Activated gamma-delta T cell treated with Interleukin-2 at 50 U/mL for 16 hours (primary cell): Measurements from ENCODE around the gene CHAF1B.

Experiments used
- DNase-seq: peaks from one replicate; pipeline ENCODE4 v3.0.0-alpha.2; 2020

CHAF1B gene

DNA sequence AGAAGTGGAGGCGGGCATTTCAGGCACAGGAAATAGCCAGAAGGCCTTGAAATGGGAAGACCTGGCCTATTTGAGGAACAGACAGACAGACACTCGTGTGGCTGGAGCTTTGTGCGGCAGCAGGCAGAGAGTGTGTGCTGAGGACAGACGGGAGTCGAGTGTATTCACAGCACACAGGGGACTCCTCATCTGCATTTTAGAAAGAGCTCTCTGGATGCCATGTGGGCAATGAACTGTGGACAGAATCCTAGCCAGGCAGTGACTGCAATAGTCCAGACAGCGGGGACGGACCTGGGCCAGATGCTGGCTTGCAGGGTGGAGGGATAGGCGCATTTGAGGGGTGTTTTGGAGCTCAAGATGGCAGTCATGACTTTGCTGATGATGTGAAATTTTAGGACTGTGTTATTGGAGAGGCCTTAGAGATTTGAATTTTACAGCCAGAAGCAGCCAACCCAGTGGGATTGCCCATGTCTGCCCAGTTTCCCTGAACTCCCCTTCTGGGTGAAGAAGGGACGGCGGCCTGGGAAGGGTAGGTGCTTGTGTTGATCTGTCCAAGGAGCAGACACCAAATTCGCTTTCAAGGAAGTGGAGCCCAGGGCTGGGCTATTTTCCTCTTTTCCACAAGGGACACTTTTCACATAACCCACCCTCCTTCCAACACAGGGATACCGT is 43.7 kb downstream of the CHAF1B start:
- DNase-seq, result no peak

DNA sequence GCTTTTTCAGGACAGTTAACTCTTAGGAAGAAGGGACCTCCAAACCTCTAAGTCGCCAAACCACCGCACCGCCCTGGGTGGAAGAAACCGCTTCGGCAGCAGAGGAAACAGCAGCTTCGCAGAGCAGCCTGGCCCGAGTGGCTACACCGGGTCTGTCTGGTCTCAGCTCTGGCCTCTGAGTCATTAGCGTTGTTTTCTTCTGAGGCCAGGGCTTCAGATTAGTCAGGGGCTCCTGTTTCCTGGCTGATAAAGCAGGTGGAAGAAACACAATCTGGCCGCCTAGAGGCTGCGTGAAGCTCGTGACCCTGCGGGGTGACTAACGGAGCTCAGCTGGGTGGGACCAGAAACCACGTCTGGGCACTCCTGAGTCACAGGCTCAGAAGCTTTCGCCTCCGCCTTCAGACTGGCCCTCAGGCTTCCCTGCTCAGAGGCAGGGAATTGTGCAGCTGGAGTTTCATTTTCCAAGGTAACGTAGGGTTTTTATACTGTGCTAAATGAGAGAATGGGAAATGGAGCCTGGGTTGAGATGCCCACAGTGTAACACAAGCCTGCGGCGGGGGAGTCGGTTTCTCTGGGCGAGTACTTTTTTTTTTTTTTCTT is 44.9 kb downstream of the CHAF1B start:
- DNase-seq, result peak; percentile 74

DNA sequence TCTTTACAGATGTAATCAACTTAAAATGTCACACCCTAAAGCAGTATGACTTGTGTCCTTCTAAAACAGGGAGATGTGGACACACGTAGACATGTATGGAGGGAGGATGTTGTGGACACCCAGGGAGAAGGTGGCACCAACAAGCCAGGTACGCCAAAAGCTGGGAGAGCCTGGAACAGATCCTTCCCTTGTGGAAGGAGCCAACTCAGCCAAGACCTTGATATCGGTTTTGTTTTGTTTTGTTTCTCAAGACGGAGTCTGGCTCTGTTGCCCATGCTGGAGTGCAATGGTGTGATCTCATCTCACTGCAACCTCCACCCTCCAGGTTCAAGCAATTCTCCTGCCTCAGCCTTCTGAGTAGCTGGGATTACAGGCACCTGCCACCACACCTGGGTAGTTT is 45.6 kb downstream of the CHAF1B start:
- no peak for DNase-seq

DNA sequence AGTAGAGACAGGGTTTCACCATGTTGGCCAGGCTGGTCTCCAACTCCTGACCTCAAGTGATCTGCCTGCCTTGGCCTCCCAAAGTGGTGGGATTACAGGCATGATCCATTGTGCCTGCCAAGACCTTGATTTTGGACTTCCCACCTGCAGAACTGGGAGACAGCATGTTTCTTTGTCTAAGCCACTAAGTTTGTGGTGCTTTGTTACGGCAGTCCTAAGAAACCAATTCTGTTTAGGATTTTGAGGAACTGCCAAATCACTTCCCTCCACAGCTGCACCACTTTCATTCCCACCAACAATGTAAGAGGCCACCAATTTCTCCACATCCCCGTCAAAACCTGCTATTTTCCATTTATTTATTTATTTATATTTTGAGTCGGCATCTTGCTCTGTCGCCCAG is 46.1 kb downstream of the CHAF1B start:
- DNase-seq, result no peak

DNA sequence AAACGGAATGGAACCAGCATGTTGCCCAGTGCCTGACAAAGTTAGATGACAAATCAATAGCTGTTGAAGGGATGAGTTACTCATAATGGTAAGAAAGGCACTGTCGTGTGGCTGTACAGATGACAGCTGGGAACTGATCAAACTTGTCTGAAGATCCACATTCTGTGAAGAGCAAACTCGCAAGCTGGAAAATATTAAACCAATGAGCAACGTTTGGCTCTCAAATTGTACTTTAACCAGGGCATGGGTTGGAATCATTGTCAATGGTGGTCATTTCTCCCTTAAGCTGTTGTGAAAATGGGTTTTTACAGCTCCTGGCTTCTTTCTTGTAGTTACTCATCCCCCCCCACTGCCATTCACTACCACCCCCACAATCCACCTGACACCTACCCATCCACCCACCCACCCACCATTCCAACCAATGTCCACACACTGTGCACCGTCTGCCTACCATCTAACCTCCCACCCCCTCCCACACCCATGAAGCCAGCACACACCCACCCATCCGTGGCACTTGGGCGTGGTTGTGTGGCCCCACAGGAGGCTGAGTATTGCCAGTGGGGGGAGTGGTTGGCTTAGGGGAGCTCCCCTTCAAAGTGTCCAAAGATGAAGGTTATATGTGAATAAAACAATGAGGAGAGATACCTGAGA is 48.0 kb downstream of the CHAF1B start:
- no peak for DNase-seq

DNA sequence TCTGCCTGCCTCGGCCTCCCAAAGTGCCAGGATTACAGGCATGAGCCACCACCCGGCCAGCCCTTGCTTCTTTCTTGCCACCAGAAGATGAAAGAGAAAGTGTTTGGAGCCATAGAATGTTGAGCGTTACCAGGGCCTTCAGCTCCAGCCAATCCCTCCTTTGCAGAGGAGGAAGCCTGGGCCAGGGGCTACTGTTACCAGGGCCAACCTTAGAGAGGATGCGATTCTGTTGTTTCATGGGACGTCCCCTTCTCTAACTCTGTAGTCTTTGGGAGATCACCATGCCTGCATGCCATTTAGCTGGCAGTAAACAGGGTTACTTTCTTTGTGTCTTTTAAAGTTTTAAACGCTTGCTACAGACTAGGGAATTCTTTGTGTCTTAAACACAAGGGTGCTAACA is 49.0 kb downstream of the CHAF1B start:
- DNase-seq, result no peak

DNA sequence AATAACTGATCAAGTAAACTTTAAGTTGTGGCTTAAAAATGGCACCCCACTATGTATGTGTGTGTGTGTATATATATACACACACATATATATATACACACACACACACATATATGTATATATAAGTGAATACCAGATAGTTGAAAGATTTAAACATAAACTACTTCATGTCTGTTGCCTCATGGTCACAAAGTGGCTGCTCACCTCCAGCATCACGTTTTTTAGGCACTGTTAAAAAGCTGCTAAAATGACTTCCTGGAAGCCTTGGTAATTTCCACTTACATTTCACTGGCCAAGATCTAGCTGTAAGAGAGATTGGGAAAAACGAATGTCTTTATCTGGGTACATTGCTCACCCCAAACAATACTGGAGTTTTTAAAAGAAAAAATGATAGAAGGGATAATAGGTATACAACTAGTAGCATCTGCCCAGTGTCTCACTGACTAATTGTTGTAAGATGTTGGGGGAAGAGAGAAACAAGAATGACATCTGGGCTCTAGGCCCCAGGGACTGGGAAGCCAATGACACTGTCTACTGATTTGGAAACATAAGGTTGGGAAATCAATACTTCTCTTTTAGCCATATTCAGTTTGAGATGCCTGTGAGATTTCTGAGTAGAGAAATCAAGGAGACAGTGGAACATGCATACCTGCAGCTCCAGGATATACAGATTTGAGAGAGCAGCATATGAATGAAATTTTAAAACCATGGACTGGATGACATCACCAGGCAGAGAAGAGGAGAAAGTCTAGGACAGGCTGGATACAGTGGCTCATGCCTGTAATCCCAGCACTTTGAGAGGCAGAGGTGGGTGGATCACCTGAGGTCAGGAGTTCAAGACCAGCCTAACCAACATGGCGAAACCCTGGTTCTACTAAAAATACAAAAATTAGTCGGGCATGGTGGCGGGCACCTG is 51.9 kb downstream of the CHAF1B start:
- no peak for DNase-seq

DNA sequence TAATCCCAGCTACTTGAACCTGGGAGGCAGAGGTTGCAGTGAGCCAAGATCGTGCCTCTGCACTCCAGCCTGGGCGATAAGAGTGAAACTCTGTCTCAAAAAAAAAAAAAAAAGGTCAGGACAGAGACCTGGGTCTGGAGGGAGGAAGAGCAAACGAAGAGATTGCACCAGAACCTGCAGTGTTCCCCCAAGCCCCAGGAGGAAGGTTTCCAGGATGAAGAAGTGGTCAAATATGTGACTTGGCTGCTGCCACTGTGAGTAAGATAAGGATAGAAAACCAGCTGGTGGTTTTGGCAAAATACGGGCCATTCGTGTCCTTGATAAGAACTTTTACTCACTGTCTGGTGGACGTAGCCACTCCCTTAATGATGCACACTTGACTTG is 52.5 kb downstream of the CHAF1B start:
- no peak for DNase-seq

DNA sequence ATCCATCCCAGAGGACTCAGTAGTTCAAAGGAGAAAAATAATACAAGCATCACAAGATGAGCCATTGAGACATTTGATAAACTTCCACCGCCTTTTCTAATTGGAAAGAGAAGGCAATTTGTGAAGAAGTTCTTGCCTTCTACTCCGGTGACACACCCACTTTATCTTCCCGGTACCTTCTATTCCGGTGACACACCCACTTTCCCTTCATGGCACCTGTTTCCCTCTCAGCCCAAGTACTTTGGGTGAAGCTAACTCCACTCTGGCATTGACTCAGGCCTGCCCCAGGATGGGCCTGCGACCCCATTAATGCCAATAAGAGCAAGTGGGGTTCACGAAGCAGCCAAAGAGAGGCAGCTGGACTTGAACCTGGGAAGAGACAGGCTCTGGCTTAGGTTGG is 56.5 kb downstream of the CHAF1B start:
- no peak for DNase-seq

DNA sequence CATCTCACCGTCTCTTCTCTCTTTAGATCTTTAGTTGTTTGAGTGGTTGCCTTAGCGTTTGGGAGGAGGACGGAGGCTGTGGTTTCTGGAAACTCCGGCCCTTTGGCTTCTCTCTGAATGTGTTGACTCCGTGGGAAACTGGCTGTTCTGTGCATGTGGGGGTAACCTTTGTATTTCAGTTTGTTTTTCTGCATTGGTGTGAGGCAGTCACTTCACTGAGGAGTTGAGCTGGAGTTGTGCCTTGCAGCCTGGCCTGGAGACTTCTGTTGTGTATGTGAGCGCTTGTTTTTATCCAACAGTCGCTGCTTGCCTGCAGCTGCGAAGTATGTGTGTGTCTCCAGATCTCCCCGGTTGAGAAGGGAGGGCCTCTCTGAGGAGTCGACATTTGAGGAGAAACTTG is 61.1 kb downstream of the CHAF1B start:
- no peak for DNase-seq

DNA sequence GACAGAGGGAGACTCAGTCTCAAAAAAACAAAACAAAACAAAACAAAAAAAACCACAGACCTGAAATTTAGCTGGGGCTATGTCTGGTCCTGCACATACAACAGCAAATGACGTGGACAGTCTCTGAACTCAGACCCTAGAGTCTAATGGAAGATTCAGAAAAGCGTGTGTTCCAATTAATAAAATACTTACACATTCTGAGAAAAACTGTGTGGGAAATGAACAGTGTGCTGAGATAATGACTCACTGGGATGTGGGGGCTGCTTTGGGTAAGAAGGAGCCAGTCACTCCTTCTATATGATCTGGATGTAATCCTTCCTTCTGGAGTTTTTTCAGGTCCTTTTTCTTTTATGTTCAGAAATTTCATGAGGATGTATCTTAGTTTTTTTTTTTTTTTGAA is 65.3 kb downstream of the CHAF1B start:
- no peak for DNase-seq

DNA sequence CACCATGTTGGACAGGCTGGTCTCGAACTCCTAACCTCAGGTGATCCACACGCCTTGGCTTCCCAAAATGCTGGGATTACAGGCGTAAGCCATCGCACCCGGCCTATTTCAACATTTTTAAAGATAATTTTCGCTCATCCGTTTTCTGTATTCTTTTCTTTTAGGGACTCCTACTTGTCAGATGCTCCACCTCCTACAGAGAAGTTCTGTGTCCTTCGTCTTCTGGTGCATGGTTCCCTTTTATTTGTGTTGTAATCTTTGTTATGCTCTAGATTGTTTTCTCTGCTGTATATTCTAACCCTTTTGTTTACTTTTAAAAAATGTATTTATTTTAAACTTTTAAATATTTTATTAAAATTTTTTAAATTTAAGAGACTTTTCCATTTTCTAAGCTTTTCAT is 66.3 kb downstream of the CHAF1B start:
- no peak for DNase-seq

DNA sequence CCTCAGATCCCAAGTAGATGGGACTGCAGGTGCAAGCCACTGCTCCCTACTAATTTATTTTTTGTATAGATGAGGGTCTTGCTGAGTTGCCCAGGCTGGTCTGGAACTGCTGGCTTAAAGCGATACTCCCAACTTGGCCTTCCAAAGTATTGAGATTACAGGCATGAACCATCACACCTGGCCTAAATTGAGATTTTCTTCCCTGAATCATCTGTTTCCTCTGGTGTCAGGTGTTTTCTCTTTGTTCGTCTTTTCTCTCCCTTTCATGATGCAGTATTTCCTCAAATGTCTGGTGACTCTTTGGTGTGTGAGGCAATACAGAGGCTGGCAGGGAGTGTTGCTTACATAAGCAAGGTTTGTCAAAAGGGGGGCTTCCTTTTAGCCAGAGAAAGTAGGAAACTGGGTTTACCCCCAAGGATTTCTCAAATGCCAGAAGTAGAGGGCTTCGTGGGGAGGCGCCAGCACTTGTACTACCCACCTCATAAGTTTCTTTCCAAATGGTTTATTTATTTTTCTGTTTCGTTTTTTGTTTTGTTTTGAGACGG is 67.2 kb downstream of the CHAF1B start:
- no peak for DNase-seq

DNA sequence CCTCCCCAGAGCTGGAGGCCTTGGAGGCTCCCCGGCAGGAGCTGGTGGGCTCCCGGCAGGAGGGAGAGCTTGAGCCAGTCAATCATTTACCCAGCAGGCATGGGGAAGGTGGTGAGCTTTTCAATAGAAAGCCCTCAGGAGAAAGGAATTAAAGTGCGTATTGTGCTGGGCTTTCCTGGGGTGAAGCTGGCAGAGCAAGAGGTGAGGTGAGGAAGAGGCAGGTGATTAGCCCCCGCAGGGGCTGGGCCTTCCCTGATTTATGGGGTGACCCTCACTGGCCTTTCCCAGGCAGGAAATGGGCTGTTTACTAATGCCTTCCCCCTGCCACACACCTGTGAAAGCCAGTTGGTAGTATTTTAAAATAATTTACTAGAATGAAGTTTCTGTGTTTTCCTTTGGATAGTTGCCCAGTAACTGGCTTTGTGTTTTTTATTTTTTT is 68.9 kb downstream of the CHAF1B start:
- no peak for DNase-seq

DNA sequence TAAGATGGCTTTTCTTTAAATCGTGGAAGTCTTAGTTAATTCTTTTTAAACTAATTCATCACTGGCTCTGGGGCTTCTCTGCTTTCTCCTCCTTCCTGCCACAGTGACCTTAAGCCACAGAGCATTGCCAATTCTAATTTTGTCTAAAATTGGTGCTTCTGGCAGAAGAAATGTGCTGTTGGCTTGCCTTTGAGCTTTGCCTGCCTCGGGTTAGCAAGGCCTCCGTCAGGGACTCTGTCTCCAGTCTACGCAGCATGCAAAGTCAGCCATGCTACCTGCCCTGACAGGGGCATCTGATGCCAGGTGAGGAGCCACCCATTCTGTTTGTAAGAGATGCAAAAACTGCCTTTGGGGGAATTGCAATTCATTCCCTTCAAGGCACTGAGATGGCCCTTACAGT is 69.5 kb downstream of the CHAF1B start:
- DNase-seq, result no peak

DNA sequence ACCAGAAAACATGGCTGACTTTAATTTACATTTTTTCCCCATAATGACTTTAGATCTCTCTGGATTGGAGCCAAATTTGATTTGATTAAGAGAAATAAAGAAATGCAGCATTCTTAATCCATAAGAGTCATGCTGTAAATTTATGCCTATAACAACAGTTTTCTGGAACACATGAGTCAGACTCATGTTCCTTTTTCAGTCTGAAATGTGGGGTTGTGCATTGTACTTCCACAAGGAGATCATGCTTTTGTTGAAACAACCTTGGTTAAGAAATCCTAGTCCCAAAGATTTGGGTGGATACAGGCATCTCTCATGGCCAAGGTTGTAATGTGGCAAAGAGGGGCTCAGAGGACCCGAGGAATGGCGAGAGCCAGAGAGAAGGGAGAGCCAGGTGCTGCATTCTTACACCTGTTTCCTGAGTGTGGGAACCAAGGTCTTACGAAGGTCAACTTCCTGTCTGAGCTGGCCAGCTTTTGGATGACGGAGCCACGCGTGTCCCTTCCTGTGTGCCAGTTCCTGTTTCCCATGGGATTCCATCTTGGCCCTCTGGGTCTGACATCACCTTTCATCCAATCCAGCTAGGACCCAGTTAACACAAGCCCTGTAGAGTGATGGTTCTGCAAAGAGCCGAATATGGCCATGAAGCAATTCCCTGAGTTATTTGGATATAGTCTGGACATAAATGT is 71.7 kb downstream of the CHAF1B start:
- DNase-seq, result no peak

DNA sequence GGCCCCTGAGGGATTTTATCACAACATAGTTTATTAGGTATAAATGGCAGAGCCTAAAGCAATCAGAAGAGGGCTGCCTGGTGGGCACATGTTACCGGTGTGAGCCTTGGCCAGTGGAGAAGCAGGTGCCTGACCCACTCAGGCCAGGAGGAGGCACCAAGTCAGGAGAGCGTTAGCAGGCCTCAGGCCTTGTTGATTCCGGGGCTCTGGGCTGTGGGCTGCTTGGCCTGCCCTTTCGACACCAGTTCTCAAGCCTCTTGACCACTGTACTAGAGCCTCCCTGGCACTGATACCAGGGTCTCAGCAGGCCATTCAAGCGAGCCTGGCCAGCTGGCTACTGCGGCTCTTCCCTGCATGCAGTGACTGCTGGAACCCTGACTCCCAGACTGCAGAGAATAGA is 73.9 kb downstream of the CHAF1B start:
- no peak for DNase-seq

DNA sequence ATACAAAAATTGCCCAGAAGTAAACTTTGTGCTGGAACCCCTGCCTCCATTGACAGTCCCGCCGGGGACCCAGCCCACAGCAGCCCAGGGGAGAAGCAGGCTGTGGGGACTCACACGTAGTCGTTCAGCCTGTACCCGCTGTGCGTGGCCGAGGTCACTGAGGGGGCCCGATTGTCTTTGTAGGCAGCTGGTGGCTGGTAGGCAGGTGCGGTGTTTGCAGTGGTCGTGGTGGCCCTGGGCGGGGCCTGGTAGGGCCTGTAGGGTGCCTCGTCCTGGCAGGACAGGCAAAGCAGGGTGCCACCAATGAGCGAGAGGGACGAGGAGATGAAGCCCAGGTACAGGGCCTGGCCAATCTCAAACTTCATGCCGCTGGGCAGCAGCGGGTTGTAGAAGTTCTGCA is 75.7 kb downstream of the CHAF1B start:
- no peak for DNase-seq

DNA sequence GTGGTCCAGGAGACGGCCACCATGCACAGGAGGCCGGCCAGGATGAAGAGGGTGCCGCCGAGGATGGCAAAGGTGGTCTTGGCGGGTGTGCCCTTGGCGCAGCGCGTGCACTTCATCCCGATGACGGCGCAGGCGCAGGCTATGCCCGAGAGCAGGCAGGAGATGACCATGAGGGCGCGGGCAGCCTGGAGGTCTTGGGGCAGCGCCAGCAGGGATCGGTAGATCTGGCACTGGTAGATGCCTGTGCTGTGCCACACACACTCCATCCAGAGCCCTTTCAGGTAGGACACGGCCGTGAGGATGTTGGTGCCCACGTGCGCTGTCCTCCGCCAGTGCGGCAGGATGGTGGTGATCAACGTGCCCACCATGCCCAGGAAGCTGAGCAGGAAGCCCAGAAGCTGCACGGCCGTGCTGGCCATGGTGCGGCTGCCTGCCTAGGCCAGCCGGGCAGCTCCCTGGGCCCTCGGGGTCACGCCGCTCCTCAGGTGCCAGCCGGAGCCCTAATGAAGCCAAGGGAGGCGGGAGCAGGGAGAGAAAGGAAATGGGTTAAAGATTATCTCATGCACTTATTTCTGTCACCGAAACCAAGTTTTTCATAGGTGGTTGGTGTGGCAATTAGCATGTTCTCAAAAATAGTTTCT is 76.2 kb downstream of the CHAF1B start:
- no peak for DNase-seq

DNA sequence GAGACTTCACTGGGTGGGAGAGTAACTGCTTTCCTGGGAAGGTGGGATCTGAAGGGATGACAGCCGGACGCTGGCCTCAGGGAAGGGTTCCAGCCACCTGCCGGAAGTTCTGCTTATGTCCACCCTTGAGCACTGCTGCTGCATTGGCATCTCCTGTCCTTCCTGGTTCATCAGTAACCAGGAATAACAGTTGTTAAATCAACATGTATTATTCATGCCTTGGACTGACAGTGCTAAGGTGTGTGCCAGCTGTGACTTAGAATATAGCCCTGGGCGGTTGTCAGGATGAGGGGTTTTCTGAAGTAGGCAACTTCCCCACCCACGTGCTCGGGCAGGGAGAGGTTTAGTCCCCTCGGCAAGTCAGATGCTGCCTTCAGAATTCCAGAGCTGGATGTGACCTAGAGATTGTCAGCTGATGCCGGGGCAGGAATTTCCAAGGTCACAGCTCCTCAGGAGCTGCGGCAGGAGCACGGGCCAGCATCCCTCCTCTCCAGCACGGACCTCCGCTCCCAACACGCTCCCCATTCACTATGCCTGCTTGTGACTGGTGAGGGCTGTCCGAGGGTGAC is 76.8 kb downstream of the CHAF1B start:
- no peak for DNase-seq

DNA sequence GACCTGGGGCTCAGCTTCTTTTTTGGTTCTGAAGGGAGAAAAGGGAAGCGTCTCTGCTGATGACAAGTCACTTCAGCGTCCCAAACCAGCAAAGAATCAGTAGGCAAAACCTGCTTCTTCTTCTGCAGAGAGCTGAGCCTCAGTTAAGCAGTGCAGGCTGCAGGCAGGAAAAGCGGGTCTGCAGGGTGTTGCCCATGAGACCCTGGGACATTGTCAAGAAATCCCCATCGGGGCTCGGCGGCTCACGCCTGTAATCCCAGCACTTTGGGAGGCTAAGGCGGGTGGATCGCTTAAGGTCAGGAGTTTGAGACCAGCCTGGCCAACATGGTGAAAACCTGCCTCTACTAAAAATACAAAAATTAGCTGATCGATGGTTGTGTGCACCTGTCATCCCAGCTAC is 78.0 kb downstream of the CHAF1B start:
- no peak for DNase-seq

DNA sequence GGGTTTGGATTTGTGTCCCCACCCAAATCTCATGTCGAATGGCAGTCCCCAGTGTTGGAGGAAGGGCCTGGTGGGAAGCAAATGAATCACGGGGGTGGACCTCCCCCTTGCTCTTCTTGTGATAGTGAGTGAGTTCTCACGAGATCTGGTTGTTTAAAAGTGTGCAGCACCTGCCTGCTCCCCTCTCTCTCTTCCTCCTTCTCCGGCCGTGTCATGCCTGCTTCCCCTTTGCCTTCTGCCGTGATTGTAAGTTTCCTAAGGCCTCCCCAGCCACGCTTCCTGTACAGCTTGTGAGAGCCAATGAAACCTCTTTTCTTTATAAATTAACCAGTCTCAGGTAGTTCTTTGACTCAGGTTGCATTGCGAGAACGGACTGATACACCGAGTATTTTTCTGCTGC is 78.8 kb downstream of the CHAF1B start:
- no peak for DNase-seq
